Mesodermal cell (in vitro differentiated cells): ENCODE results near the gene SGPP1.
"Not testable (repeated sequence)": the region's sequence is repeated elsewhere in the genome, so short reads cannot be mapped to it uniquely, and the experiment has no call there.

Source experiments
- H3K27ac ChIP-seq: 2 replicates; pipeline ENCODE4 v1.7.0; 2013; ENCODE audit warnings: mild to moderate bottlenecking, low read depth, low read length, moderate library complexity; ENCODE audit not compliant: severe bottlenecking
- H3K36me3 ChIP-seq: 2 replicates; pipeline ENCODE4 v1.7.1; 2013; ENCODE audit warnings: mild to moderate bottlenecking, low read length, moderate library complexity; ENCODE audit not compliant: control insufficient read depth, insufficient read depth
- H3K4me1 ChIP-seq: one replicate; pipeline ENCODE4 v1.7.1; 2013; ENCODE audit warnings: mild to moderate bottlenecking, low read length; ENCODE audit not compliant: insufficient read depth, control insufficient read depth, poor library complexity, severe bottlenecking
- H3K4me3 ChIP-seq: 2 replicates; pipeline ENCODE4 v1.7.0; 2013; ENCODE audit warnings: low read length, control low read depth, mild to moderate bottlenecking; ENCODE audit not compliant: insufficient read depth, poor library complexity, severe bottlenecking; ENCODE audit errors: extremely low read depth
- H3K9me3 ChIP-seq: 2 replicates; pipeline ENCODE4 v1.7.1; 2013; ENCODE audit warnings: mild to moderate bottlenecking, low read length, moderate library complexity; ENCODE audit not compliant: control insufficient read depth
- WGBS, 2 experiments: methylation state at CpG; one replicate each; pipeline ENCODE4 v1.1.5; 2013; ENCODE audit warnings: missing lambda C conversion rate in 2 of 2; ENCODE audit not compliant: insufficient coverage in 2 of 2; 5-methylcytosine and 5-hydroxymethylcytosine counted together

Gene SGPP1

GRCh38 chr14:63673255-63673654 lies 54.6 kb downstream of the SGPP1 start:
- Histone ChIP-seq H3K9me3 (no peaks in the 10 kb centered on the region), H3K4me1 (peaks cover 3% of the 10 kb centered on the region)
- WGBS, 2 experiments: 92 to 96% methylated on average over 4 to 5 of the region's 5 CpGs

GRCh38 chr14:63672417-63673180 lies 55.3 kb downstream of the SGPP1 start:
- no peaks in the 10 kb centered on the region for H3K9me3 ChIP-seq
- no peak overlapping the region for H3K4me3 ChIP-seq
- 78 to 96% methylated on average over 5 to 6 of the region's 7 CpGs for whole genome bisulfite sequencing, 2 experiments
- no peak overlapping the region for H3K27ac ChIP-seq
- no peaks in the 10 kb centered on the region for H3K36me3 ChIP-seq
- H3K4me1 ChIP-seq: no peaks in the 10 kb centered on the region

More at GRCh38 chr14:63673255-63673654, 54.6 kb downstream of the SGPP1 start:
- Histone ChIP-seq H3K27ac (no peak overlapping the region), H3K36me3 (no peaks in the 10 kb centered on the region), H3K4me3 (no peak overlapping the region)

GRCh38 chr14:63671987-63672386 lies 55.9 kb downstream of the SGPP1 start:
- H3K9me3 ChIP-seq: no peaks in the 10 kb centered on the region
- H3K4me3 ChIP-seq: no peak overlapping the region
- H3K36me3 ChIP-seq: no peaks in the 10 kb centered on the region
- no peaks in the 10 kb centered on the region for H3K4me1 ChIP-seq
- 85 to 86% methylated on average over 2 of the region's 3 CpGs for WGBS, 2 experiments
- H3K27ac ChIP-seq: no peak overlapping the region

GRCh38 chr14:63670692-63671091 lies 57.2 kb downstream of the SGPP1 start:
- no peak overlapping the region for H3K4me3 ChIP-seq
- H3K4me1 ChIP-seq: no peaks in the 10 kb centered on the region
- no peaks in the 10 kb centered on the region for H3K9me3 ChIP-seq
- H3K27ac ChIP-seq: no peak overlapping the region
- H3K36me3 ChIP-seq: no peaks in the 10 kb centered on the region

GRCh38 chr14:63666335-63666734 lies 61.5 kb downstream of the SGPP1 start:
- no peaks in the 10 kb centered on the region for H3K36me3 ChIP-seq
- H3K9me3 ChIP-seq: no peaks in the 10 kb centered on the region
- no peak overlapping the region for H3K27ac ChIP-seq
- no peak overlapping the region for H3K4me3 ChIP-seq
- no peaks in the 10 kb centered on the region for H3K4me1 ChIP-seq
- 86 to 89% methylated on average over 1 of the region's 1 CpG for WGBS, 2 experiments

GRCh38 chr14:63663428-63664341 lies 64.2 kb downstream of the SGPP1 start:
- Histone ChIP-seq H3K4me1 (no peaks in the 10 kb centered on the region), H3K27ac (no peak overlapping the region), H3K36me3 (no peaks in the 10 kb centered on the region), H3K9me3 (no peaks in the 10 kb centered on the region), H3K4me3 (no peak overlapping the region)
- WGBS, 2 experiments: 96 to 97% methylated on average over 9 to 12 of the region's 12 CpGs

GRCh38 chr14:63662776-63663175 lies 65.1 kb downstream of the SGPP1 start:
- WGBS, 2 experiments: 96 to 98% methylated on average over 6 to 7 of the region's 8 CpGs
- H3K4me1 ChIP-seq: no peaks in the 10 kb centered on the region
- no peak overlapping the region for H3K4me3 ChIP-seq
- H3K36me3 ChIP-seq: no peaks in the 10 kb centered on the region
- no peaks in the 10 kb centered on the region for H3K9me3 ChIP-seq
- H3K27ac ChIP-seq: no peak overlapping the region

- H3K4me1 ChIP-seq, H3K4me3 ChIP-seq, H3K27ac ChIP-seq, H3K9me3 ChIP-seq, H3K36me3 ChIP-seq: not testable (repeated sequence)
- WGBS, 2 experiments: 94 to 100% methylated on average over 4 to 6 of the region's 10 CpGs
These were observed 66.0 kb downstream of the SGPP1 start for GRCh38 chr14:63661881-63662280.

- Histone ChIP-seq H3K4me3 (no peak overlapping the region), H3K9me3 (no peaks in the 10 kb centered on the region), H3K4me1 (no peaks in the 10 kb centered on the region), H3K36me3 (no peaks in the 10 kb centered on the region), H3K27ac (no peak overlapping the region)
- 66 to 100% methylated on average over 1 to 3 of the region's 4 CpGs for WGBS, 2 experiments
These were observed 68.1 kb downstream of the SGPP1 start for GRCh38 chr14:63659726-63660125.

GRCh38 chr14:63656194-63656593 lies 71.7 kb downstream of the SGPP1 start:
- WGBS, 2 experiments: 100% methylated on average over 2 of the region's 4 CpGs; no CpG with 5 or more reads in 1 of the 2 experiments
- H3K4me3 ChIP-seq: no peak overlapping the region
- no peaks in the 10 kb centered on the region for H3K9me3 ChIP-seq
- no peak overlapping the region for H3K27ac ChIP-seq
- H3K36me3 ChIP-seq: peaks cover 3% of the 10 kb centered on the region
- H3K4me1 ChIP-seq: no peaks in the 10 kb centered on the region

GRCh38 chr14:63654936-63655335 lies 72.9 kb downstream of the SGPP1 start:
- 100% methylated on average over 1 of the region's 2 CpGs; no CpG with 5 or more reads in 1 of the 2 experiments for WGBS, 2 experiments
- no peak overlapping the region for H3K4me3 ChIP-seq

More at GRCh38 chr14:63654936-63655335, 72.9 kb downstream of the SGPP1 start:
- Histone ChIP-seq H3K27ac (no peak overlapping the region), H3K36me3 (peaks cover 3% of the 10 kb centered on the region), H3K4me1 (no peaks in the 10 kb centered on the region), H3K9me3 (no peaks in the 10 kb centered on the region)
